OCI-LY1 (cell line): Measurements from ENCODE around the gene NCCRP1.

Experiments used
- EZH2 ChIP-seq: fragments of 200-600 bp; sonication (generic), shearing (Covaris generic); IDR thresholded peaks from 2 replicates; pipeline ENCODE4 v1.8.0; 2017; ENCODE audit warnings: borderline replicate concordance, mixed run types, mild to moderate bottlenecking, antibody characterized with exemption, low read length, moderate library complexity, mixed read lengths
- TF ChIP-seq, protein P1 (sequence below): fragments of 200-600 bp; sonication (generic), shearing (Covaris generic); IDR thresholded peaks from 2 replicates; pipeline ENCODE4 v1.5.1; 2017; ENCODE audit warnings: mild to moderate bottlenecking, antibody characterized with exemption, low read length, moderate library complexity, mixed read lengths

DNA sequence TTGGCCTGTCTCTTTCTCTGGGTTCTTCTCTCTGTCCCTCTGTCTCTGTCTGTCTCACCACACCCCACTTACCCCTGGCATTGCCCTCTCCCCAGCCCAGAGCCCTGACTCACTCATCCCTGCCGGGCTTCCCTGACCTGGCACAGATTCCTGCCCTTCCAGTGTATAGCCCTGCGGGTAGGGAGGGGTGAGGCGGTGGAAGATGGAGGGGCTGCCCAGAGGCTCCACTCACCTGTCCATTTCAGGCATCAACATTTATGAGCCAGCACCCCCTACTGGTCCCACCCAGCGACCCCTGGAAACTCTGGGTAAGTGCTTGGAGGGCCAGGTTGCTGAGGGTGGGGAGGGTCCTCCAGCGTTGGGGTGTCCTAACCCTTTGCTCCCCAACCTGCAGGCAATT lies 1.0 kb downstream of the NCCRP1 start:
- no peak for TF ChIP-seq EZH2
- TF ChIP-seq, protein P1, sequence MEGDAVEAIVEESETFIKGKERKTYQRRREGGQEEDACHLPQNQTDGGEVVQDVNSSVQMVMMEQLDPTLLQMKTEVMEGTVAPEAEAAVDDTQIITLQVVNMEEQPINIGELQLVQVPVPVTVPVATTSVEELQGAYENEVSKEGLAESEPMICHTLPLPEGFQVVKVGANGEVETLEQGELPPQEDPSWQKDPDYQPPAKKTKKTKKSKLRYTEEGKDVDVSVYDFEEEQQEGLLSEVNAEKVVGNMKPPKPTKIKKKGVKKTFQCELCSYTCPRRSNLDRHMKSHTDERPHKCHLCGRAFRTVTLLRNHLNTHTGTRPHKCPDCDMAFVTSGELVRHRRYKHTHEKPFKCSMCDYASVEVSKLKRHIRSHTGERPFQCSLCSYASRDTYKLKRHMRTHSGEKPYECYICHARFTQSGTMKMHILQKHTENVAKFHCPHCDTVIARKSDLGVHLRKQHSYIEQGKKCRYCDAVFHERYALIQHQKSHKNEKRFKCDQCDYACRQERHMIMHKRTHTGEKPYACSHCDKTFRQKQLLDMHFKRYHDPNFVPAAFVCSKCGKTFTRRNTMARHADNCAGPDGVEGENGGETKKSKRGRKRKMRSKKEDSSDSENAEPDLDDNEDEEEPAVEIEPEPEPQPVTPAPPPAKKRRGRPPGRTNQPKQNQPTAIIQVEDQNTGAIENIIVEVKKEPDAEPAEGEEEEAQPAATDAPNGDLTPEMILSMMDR, result peak; percentile 15; the same call in 1 of the 2 replicates
